GM18907 (cell line): ENCODE results near the gene CAPN15.
"Not testable (repeated sequence)": the region's sequence is repeated elsewhere in the genome, so short reads cannot be mapped to it uniquely, and the experiment has no call there.

Source experiments
- ATAC-seq: cut with Tn5 transposase; IDR thresholded peaks from one replicate; pipeline ENCODE4 v1.9.1; 2021; ENCODE audit warnings: mild to moderate bottlenecking, moderate library complexity; ENCODE audit not compliant: unreplicated experiment

The CAPN15 gene

DNA sequence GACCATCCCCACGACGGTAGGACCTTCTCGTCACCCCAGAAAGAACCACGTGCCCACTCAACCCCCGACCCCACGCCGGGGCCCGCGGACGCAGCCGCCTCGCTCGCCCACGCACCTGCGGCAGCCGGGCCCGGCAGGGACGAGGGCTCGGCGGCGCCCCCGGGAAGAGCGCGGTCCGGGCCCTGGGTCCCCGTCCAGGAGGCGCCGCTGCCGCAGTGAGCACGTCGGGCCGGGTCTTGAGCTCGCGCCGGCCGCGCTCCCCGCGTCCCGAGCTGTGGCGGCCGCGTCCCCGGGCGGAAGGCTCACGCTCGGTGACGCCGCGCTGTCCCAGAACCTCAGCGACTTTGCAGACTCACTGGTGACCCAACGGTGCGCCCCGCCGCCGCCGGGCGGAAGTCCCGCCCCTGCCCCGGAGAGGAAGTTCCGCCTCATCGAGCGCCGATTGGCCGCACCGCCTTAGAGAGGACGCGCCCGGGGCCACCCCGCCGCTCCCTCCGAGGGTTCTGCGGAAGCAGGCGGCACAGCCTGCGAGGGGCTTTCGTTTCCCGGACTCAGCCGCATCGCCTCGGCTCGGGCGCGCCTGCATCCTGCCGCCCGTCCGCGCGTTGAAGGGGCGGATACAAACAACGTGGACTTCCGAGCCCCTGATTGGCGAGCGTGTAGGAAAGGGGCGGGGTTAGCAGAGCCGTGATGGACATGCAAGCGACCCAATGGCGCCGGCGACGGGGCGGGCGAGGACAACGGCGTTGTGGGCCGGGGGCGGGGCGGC lies 61.6 kb downstream of the CAPN15 start:
- peak; percentile 87 for ATAC-seq

DNA sequence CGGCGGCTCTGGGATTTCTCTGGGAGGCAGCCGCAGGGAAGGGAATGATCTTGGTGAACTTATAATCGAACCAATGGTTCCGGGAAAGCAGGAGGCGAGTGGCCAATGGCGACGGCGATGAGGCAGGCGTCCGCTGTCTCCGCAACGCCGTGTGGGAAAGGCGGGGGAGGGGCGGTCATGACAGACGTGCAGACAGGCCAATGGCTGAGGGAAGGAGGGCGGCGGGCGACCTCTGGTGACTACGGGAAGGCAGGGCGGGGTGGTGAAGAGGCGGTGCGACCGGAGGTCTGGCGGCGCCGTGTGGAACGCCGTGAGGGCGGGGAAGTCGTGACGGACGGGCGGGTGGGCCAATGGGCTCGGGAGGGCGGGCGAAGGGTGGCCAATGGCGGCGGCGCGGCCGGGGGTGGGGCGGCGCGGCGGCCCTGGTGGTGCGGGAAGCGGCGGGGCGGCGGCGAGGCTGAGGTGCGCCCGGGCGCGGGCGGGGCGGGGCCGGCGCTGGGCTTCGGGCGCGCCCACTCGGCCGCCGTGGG lies 62.2 kb downstream of the CAPN15 start, which contains the start of gene RAB40C:
RAB40C (plus strand) TSS at position 409 of the 530 bp plus-strand sequence. CDS start 226 bp downstream, outside the sequence.
- ATAC-seq: peak; percentile 80

DNA sequence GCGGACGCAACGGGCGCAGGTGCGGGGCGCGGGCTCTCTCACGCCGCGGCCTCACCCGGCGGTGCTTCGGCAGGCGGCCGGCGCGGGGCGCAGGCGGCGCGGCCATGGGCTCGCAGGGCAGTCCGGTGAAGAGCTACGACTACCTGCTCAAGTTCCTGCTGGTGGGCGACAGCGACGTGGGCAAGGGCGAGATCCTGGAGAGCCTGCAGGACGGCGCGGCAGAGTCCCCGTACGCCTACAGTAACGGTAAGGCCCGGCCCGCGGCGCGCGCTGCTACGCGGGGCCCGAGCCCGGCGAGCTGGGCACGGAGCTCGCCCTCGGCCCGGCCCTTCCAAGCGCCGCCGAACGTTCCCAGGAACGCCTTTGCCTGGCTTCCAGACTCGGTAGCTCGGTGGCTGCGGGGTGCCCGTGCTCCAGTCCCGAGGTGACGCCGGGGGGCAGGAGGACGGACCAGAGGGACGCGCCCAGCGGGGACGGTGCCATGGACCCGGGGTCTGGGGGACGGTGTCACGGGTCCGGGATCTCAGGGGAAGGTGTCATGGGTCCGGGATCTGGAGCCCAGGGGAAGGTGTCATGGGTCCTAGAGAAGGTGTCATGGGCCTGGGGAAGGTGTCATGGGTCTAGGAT lies 62.8 kb downstream of the CAPN15 start:
- ATAC-seq: peak; percentile 7

DNA sequence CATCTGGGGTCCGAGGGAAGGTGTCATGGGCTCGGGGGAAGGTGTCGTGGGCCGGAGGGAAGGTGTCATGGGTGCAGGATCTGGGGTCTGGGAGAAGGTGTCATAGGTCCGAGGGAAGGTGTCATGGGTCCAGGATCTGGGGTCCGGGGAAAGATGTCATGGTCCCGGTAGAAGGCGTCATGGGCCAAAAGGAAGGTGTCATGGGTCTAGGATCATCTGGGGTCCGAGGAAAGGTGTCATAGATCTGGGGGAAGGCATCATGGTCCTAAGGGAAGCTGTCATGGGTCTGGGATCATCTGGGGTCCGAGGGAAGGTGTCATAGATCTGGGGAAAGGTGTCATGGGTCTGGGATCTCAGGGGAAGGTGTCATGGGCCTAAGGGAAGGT lies 63.3 kb downstream of the CAPN15 start:
- ATAC-seq: no peak

DNA sequence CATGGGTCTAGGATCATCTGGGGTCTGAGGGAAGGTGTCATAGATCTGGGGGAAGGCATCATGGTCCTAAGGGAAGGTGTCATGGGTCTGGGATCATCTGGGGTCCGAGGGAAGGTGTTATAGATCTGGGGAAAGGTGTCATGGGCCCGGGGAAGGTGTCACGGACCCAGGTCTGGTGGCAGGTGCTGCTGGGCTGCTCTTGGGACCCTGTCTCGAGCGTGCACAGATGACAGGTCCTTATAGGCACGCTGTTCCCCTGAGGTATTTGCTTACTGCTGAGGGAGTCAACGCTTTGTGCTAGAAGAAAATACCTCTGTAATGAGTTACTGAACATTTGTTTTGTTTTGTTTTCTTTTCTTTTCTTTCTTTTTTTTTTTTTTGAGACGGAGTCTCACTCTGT lies 63.7 kb downstream of the CAPN15 start:
- ATAC-seq: no peak

DNA sequence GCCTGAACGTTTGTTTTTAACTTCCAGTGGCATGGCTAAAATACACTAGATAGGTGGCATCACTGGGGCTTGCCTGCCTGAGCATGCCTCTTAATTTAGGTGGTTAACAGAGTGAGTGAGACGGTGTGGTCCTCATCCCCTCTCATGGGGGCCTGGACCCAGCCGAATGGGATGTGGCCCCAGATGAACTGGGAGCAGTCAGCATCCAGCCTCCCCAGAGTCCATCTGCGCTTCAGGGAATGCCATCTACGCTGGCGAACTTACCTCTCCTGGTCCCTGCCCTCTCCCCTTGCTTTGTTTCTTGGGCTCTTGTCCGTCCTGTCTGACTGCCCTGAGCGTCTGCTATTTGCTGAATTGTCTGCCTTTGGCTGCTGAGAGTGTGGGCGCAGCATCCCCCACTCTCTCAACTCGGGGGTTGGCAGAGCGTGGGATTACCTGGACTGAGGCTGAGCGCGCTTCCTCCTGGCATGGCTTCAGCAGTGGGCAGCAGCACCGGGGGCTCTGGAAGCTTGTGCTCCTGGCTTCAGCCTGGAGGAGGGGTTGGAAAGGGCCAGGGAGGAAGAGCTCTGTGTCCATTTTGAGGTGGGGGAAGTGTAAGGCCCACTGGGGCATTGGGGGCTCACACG lies 64.5 kb downstream of the CAPN15 start:
- no peak for ATAC-seq

DNA sequence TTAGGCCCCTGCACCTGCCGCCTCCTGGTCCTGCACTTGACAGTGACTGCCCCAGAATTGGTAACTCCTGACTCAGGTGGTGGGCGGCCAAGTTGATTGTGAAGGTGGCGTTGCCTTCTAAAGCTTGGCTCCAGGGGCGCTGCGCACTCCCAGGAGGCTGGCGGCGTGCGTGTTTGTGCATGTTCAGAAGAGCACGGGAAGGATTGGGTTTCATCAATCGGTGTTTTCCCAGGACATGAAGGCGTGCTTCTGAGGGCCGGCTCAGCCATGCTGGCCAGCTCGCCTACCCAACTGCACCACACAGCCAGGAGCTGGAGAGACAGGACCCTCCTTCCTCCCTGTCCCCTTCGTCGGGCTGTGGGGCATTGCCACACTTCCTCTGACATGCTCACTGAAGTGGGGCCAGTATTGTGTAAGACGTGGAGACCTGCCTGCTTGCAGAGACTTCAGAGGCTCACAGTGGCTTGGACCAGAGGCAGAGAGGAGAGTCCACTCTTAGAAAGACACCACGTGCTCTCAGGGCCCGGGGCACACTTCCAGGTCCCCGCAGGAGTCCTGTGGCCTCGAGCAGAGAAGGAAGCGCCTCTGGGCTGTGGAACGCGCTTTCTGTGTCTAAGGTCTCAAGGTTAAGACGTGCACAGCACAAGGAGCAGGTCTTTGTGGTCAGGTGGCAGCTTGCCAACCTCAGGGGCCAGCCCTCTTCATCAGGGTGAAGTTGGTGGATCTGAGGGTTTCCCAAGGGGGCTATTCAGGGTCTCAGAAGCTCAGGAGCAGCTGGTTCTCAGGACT lies 65.2 kb downstream of the CAPN15 start:
- ATAC-seq: no peak

DNA sequence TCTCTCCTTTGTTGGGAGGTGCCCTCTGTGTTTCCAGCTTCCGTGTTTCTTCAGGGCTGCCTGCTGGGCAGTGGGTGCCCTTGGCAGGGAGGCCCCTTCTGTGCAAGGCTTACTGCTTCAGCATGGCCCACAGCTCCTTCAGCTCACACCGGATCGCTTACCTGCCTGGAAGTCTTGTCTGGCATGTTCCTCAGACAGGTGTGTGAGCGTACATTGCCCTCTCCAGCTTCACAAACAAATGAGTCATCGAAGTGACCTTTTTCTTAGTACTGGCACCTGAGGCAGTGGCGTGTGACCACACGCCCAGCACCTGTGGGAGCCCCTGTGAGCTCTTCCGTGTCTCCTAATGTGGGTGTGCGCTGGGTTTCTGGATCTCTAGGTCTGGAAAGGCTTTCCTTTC lies 65.9 kb downstream of the CAPN15 start:
- no peak for ATAC-seq

DNA sequence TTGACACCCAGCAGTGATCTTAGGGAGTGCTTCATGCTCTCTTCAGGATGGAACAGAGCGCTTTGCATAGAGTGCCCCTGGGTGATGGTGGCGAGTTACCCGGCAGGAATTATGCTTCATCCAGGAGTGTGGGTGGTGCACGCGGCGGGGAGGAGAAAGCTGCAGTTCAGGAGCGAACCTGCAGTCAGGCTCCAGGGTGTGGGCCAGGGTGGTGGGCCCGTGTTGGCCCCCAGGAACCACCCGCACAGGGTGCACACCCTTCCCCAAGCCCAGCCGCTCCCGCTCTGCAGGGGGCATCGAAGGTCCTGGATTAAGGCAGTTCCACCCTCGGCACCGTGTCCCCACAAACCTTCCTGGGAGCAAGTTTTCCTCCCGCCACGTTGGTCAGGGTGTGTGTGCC lies 66.3 kb downstream of the CAPN15 start:
- ATAC-seq: no peak

DNA sequence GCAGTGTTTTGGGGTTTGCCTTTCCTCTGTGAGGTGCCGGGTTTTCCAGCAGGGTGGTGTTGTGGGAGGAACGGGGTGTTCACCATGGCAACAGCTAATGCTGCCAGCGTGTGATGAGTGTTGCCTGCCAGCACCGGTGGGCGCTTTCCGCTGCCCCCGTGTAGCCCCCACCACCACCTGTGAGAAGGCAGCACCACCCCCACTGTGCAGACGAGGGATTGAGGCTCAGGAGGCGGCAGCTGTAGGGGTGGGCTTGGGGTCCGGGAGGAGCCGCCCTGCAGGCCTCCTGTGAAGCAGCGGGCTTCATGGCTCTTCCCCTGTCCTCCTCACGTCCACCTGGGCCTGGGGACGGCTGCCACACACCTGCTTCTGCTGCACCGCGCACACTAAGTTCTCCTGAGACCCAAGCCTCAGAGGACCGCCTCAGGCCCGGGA lies 67.6 kb downstream of the CAPN15 start:
- ATAC-seq: no peak

DNA sequence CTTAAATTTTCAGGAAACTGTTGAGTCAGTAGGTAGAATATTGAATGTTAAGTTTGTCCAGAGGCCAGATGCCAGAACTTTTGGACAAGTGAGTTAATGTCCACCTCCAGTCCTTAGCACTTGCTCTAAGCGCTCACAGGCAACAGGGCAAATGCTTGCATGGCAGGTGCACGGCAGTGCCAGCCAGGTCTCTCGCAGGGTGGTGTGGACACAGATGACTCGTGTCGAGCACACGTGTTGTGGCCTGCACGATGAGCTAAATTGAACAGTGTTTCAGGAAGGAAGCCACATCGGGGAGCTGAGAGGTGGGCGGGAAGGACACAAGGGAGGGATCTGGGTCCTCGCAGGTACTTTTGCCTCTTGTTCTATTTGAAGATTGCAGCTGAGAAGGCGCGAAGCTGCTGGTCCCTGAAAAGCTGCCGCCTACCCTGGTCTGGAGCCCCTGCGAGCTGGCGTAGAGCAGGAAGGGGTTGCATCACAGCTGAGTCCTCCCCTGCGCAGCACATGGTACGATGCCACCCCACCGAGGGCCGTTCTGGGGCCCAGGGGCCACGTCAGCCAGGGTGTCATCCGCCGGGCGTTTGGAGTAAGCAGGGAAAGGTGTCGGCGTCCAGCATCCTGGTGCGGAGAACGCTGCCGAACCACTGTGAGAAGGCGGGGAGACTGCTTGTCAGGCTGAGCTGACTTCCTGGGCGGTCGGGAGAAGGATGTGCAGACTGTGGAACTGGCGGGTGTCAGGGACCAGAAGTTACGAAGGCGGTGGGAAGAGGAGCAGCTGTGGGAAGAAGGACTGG lies 68.6 kb downstream of the CAPN15 start:
- no peak for ATAC-seq

DNA sequence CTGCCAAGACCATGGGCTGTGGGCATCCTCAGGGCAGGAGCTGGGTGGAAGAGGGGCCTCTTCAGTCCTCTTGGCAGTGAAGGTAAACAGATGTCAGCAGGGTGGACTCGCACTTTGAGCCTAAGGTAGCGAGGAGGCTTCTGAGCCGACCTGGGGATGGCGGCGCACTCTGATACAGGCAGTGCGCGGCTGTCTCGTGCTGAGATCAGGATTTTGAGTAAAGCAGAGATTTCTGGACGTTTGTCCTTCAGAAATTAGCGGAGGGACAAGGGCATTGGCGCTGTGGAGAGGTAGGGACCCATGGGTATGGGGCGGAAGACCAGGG lies 69.2 kb downstream of the CAPN15 start:
- ATAC-seq: no peak

DNA sequence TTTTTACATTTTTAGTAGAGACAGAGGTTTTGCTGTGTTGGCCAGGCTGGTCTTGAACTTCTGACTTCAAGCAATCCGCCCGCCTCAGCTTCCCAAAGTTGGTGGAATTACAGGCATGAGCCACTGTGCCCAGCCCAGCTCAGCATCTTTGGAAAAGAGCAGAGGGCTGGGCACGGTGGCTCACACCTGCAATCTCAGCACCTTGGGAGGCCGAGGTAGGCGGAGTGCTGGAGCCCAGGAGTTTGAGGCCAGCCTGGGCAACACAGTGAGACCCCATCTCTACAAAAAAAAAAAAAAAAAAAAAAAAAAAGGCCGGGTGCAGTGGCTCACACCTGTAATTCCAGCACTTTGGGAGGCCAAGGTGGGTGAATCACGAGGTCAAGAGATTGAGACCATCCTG lies 70.1 kb downstream of the CAPN15 start:
- ATAC-seq: not testable (repeated sequence)

DNA sequence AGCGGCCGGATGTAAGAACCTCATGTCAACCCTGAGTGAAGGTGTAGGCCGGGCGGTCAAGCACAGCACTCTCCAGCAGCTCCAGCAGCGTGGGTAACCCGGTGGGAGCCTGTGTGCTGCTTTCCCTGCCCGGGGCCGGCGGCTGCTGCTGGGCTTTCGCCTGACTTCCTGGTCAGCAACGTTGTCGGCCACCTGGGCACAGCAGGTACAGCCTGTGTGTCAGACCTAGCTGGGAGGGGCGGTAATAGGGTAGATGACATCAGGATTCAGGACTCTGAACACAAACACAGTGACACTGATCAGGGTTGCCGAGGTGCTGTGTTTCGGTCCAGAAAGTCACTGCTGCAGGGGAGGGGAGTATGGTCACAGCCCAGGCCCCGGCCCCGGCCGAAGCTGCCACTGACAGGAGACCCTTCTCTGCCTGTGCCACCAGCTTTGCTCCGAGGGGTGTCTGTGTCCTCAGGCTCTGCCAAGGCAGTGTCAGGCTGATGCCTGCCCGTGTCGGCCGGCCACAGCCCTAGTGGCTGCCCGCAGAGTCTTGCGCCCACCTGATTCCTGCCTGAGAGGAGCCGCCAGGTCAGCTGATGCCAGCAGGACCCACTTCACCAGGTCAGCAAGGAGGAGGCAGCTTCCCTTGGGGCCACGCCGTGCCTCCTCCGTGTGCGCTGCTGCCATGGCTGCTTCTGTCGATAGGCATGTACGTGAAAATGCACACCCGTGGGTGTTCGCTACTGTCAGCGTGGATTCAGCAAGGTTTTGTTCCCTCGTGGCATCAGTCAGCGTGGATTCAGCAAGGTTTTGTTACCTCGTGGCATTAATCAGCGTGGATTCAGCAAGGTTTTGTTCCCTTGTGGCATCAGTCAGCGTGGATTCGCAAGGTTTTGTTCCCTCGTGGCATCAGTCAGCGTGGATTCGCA lies 71.6 kb downstream of the CAPN15 start:
- ATAC-seq: no peak

DNA sequence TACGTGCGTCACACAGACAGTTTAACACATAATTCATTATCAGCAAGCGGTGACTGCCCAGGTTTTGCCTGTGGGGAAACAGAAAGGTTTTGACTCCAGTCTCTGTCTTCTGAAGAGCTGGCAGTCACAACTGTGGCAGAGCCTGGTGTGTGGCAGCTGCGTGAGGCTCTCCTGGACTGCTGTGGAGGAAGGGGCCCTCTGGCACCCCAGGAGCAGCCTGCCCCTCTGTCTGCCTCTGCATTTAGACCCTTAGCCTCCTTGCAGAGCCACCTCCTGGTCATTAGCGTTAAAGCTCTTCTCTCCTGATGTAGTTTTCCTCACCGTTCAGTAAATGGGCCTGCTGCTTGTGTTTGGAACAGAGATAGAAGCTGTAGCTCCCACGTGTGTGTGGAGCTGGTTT lies 73.3 kb downstream of the CAPN15 start:
- ATAC-seq: no peak

DNA sequence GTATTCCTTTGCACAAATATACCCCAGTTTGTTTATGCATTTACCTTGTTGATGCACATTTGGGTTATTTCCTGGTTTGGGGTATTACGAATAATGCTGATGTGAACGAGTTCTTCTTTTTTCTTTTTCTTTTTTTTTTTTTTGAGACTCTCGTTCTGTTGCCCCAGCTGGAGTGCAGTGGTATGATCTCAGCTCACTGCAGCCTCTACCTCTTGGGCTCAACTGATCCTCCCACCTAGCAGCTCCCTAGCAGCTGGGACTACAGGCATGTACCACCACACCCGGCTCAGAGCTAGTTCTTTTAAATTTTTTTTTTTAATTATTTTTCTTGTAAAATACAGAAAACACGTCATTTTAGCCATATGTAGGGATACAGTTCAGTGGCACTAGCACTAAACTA lies 76.4 kb downstream of the CAPN15 start:
- ATAC-seq: no peak
